BLaER1 treated with 17β-estradiol and CSF1 and Interleukin-3, amounts not matched to agents 10 nM and 100 nM (cell line): ENCODE data around the gene MUCL3.

Experiments
- H3K27ac ChIP-seq, 11 experiments: shearing (Covaris generic); formaldehyde crosslinking; 2 replicates each; pipeline ENCODE4 v1.8.1; 2022
- H3K27me3 ChIP-seq, 11 experiments: shearing (Covaris generic); formaldehyde crosslinking; 2 replicates each; pipeline ENCODE4 v1.8.1; 2022
- H3K36me3 ChIP-seq, 11 experiments: shearing (Covaris generic); formaldehyde crosslinking; 2 replicates each; pipeline ENCODE4 v1.8.1; 2022
- H3K4me1 ChIP-seq, 10 experiments: shearing (Covaris generic); formaldehyde crosslinking; 2 replicates each; pipeline ENCODE4 v1.8.1; 2022
- H3K4me2 ChIP-seq, 11 experiments: shearing (Covaris generic); formaldehyde crosslinking; 2 replicates each; pipeline ENCODE4 v1.8.1; 2022
- H3K4me3 ChIP-seq, 10 experiments: shearing (Covaris generic); formaldehyde crosslinking; 2 replicates each; pipeline ENCODE4 v1.8.1; 2022
- H3K9ac ChIP-seq, 11 experiments: shearing (Covaris generic); formaldehyde crosslinking; 2 replicates each; pipeline ENCODE4 v1.8.1; 2022
- H3K9me3 ChIP-seq, 11 experiments: shearing (Covaris generic); formaldehyde crosslinking; replicated peaks in 1 of 11; 2 replicates each; pipeline ENCODE4 v1.8.1; 2022
- H4K20me1 ChIP-seq, 11 experiments: shearing (Covaris generic); formaldehyde crosslinking; 2 replicates each; pipeline ENCODE4 v1.8.1; 2022
- Cebpa-rat ChIP-seq, 11 experiments: shearing (Covaris generic); IDR thresholded peaks; 2 replicates each; pipeline ENCODE4 v1.8.1; 2022

Gene MUCL3

DNA sequence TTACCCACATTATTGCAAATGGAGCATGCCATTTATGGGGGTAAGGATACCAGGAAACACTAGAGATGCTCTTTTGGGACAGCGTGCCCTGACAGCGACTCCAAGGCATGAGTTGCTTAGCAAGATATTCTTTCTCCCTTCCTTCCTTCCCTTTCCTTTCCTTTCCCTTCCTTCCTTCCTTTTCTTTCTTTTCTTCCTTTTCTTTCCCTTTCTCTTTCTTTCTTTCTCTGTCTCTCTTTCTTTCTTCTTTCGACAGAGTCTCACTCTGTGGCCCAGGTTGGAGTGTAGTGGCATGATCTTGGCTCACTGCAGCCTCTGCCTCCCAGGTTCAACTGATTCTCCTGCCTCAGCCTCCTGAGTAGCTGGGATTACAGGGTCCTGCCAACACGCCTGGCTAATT lies 3.3 kb downstream of the MUCL3 start:
- Histone ChIP-seq H3K4me2 (no peak overlapping the region), H3K9ac (no peak overlapping the region)
- TF ChIP-seq Cebpa-rat (IDR thresholded peaks at IDR 0.05) = no peak

DNA sequence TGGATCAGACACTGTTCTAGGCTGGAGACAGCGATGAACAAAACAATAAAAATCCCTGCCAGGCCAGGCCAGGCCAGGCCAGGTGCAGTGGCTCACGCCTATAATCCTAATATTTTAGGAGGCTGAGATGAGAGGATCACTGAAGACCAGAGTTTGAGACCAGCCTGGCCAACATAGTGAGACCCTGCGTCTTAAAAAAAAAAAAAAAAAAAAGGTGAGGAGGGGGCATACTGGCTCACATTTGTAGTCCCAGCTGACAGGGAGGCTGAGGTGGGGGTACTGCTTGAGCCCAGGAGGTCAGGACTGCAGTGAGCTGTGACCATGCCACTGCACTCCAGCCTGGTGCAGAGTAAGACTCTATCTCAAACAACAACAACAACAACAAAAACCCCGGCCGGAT lies 4.5 kb downstream of the MUCL3 start:
- peaks cover 0 to 17% (median 7%) of the 10 kb centered on the region in 11 experiments; a peak in 12 of 22 replicates for H3K9me3 ChIP-seq
- no peak for TF ChIP-seq Cebpa-rat (IDR thresholded peaks at IDR 0.05)
- H3K4me3 ChIP-seq = no peak overlapping the region
- no peak overlapping the region for H3K27ac ChIP-seq
- H3K27me3 ChIP-seq = no peaks in the 10 kb centered on the region
- H3K4me1 ChIP-seq = no peaks in the 10 kb centered on the region
- no peaks in the 10 kb centered on the region; a peak in 1 of 22 replicates for H4K20me1 ChIP-seq
- H3K9ac ChIP-seq = no peak overlapping the region
- H3K4me2 ChIP-seq = no peak overlapping the region
- no peaks in the 10 kb centered on the region for H3K36me3 ChIP-seq

More for the DNA sequence above, 3.3 kb downstream of the MUCL3 start:
- no peak overlapping the region for H3K27ac ChIP-seq
- H3K9me3 ChIP-seq = peaks cover 0 to 5% (median 0%) of the 10 kb centered on the region in 11 experiments; a peak in 2 of 22 replicates
- no peak overlapping the region for H3K4me3 ChIP-seq
- no peaks in the 10 kb centered on the region for H3K36me3 ChIP-seq
- H3K4me1 ChIP-seq = peaks cover 0 to 6% (median 0%) of the 10 kb centered on the region in 10 experiments; a peak in 2 of 20 replicates
- H4K20me1 ChIP-seq = no peaks in the 10 kb centered on the region; a peak in 1 of 22 replicates
- H3K27me3 ChIP-seq = no peaks in the 10 kb centered on the region

DNA sequence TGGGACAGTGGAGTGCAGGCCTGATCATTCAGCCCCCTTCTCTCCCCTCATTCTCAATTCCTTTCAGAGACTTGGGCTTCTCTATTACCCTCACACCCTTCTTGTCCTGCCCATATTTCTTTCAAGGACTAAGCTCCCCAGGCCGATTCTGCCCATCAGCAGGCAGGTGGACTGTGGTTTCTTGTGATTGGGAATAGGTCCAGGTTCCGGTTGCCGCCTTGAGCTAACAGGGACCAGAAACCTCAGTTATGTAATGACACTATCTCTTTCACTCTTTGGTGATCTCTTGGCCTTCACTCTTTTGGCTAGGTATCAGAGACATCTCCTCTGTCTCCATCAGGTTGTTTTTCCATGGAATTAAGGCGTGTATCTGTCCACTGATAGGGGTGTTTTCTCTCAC lies 6.5 kb downstream of the MUCL3 start:
- Histone ChIP-seq H3K36me3 (no peaks in the 10 kb centered on the region), H4K20me1 (no peaks in the 10 kb centered on the region), H3K27me3 (0 out of 22 replicates have a peak, but pooled peaks cover 0 to 8% (median 0%) of the 10 kb centered on the region in 11 experiments), H3K9ac (no peak overlapping the region), H3K4me2 (no peak overlapping the region), H3K4me1 (no peaks in the 10 kb centered on the region), H3K4me3 (no peak overlapping the region), H3K27ac (no peak overlapping the region), H3K9me3 (peaks cover 0 to 29% (median 19%) of the 10 kb centered on the region in 11 experiments; a peak in 15 of 22 replicates)
- no peak for TF ChIP-seq Cebpa-rat (IDR thresholded peaks at IDR 0.05)

DNA sequence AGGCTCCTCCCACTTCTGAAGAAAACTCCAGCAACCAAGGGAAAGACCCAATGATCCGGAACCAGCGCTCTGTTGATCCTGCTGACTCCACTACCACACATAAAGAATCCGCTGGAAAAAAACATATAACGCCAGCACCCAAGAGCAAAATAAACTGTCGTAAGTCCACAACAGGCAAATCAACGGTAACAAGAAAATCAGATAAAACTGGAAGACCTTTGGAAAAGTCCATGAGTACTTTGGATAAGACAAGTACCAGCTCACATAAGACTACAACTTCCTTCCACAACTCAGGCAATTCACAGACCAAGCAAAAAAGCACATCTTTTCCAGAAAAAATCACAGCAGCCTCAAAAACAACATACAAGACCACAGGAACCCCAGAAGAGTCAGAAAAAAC lies 8.0 kb downstream of the MUCL3 start:
- Histone ChIP-seq H3K4me1 (0 out of 20 replicates have a peak, but pooled peaks cover 0 to 4% (median 0%) of the 10 kb centered on the region in 10 experiments), H3K36me3 (no peaks in the 10 kb centered on the region)

DNA sequence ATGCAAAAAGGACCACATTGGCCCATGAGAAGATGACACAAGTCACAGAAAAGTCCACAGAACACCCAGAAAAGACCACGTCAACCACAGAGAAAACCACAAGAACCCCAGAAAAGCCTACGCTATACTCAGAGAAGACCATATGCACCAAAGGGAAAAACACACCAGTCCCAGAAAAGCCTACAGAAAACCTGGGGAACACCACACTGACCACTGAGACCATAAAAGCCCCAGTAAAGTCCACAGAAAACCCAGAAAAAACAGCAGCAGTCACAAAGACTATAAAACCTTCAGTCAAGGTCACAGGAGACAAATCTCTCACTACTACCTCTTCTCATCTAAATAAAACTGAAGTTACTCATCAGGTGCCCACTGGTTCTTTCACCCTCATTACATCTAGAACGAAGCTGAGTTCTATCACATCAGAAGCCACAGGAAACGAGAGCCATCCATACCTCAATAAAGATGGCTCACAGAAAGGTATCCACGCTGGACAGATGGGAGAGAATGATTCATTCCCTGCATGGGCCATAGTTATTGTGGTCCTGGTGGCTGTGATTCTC lies 11.2 kb downstream of the MUCL3 start:
- H3K4me2 ChIP-seq = no peak overlapping the region
- peaks cover 0 to 29% (median 19%) of the 10 kb centered on the region in 11 experiments; a peak in 15 of 22 replicates for H3K9me3 ChIP-seq
- H3K27me3 ChIP-seq = peaks cover 0 to 36% (median 8%) of the 10 kb centered on the region in 11 experiments; a peak in 10 of 22 replicates
- no peaks in the 10 kb centered on the region for H3K36me3 ChIP-seq
- peaks cover 16 to 23% (median 21%) of the 10 kb centered on the region in 10 experiments for H3K4me1 ChIP-seq
- H3K4me3 ChIP-seq = no peak overlapping the region
- H3K27ac ChIP-seq = no peak overlapping the region
- no peak for TF ChIP-seq Cebpa-rat (IDR thresholded peaks at IDR 0.05)
- no peak overlapping the region for H3K9ac ChIP-seq
- no peaks in the 10 kb centered on the region; a peak in 1 of 22 replicates for H4K20me1 ChIP-seq

More for the DNA sequence above, 8.0 kb downstream of the MUCL3 start:
- peaks cover 0 to 11% (median 0%) of the 10 kb centered on the region in 11 experiments; a peak in 4 of 22 replicates for H3K27me3 ChIP-seq
- no peak overlapping the region for H3K27ac ChIP-seq
- TF ChIP-seq Cebpa-rat (IDR thresholded peaks at IDR 0.05) = no peak
- peaks cover 0 to 29% (median 19%) of the 10 kb centered on the region in 11 experiments; a peak in 15 of 22 replicates for H3K9me3 ChIP-seq
- no peak overlapping the region for H3K4me3 ChIP-seq
- no peak overlapping the region for H3K4me2 ChIP-seq
- no peaks in the 10 kb centered on the region for H4K20me1 ChIP-seq
- H3K9ac ChIP-seq = no peak overlapping the region

DNA sequence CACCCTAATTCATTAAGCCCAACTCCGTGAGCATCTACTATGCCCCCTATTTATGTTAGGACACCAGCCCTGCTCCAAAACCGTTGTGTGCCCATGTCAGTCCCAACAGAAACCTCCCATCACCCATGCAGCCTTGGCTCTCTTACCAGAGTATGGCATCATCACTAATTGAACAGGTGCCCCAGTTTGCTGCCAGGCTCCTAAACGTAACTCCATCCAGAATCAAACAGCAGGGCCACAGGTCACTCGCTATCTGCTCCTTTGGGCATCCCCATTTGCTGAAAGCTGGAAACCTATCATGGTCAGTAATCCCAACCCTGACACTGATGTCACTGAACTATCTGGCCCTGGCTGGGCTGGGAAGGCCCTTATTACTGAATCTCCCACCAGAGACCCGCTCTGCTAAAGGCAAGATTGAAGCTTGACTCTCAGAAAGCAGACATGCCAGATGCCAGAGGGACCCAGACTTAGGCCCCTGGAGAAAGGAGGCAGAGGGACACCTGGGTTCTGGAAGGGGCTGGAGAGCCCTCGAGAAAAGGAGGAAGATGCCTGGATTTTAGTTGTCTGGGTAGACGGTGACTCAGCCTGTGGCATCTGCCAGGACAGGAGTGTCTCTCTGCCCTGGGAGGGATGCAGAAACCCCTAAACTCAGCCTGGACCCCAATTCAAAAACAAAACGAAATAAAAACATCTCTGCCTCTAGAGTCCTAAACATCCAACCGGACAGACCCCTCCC lies 14.0 kb downstream of the MUCL3 start:
- TF ChIP-seq Cebpa-rat (IDR thresholded peaks at IDR 0.05) = no peak
- Histone ChIP-seq H3K9ac (peak overlapping the region; percentile 39 to 78 (median 72); a peak in 21 of 22 replicates), H3K4me2 (peak overlapping the region; percentile 81 to 95 (median 90)), H3K36me3 (no peaks in the 10 kb centered on the region), H3K27ac (peak overlapping the region; percentile 33 to 75 (median 63); a peak in 20 of 22 replicates), H3K9me3 (peaks cover 0 to 22% (median 13%) of the 10 kb centered on the region in 11 experiments; a peak in 14 of 22 replicates), H3K27me3 (peaks cover 0 to 43% (median 8%) of the 10 kb centered on the region in 11 experiments; a peak in 10 of 22 replicates), H3K4me3 (peak overlapping the region; percentile 42 to 68 (median 56)), H4K20me1 (no peaks in the 10 kb centered on the region; a peak in 1 of 22 replicates), H3K4me1 (peaks cover 16 to 23% (median 21%) of the 10 kb centered on the region in 10 experiments)

DNA sequence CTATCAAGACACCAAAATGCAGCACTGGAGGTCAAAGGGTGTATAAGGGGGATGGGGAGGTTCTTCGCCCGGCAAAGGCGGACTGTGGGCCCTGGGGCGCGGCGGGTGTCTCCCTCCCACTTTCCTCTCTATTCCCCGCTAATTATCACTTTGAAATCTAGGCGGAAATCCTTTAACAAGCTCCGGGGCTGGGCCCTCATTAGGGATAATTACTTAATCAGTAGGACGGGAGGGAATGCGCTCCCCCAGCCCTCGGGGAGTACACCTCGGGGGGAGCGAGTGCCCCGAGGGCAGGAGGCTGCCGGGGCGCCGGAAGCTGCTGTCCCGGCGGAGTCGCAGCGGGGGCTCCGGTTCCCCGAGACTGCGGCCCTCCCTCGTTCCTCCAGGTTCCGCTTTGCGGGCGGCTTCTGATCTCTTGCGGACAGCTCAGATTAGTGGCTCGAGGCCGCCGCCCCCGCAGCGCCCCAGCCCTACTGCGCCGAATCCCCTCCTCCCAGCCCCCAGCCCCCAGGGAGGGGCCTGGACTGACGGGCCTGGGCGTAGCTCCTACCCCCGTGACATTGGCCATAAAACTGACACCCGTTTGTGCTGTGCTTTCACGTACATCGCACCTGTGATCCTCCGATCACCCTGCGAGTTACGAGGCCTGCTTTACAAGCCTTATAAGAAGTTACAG lies 14.7 kb downstream of the MUCL3 start:
- Histone ChIP-seq H3K27ac (peak overlapping the region; percentile 33 to 75 (median 63); a peak in 21 of 22 replicates), H4K20me1 (no peaks in the 10 kb centered on the region; a peak in 1 of 22 replicates), H3K4me3 (peak overlapping the region; percentile 42 to 68 (median 56)), H3K36me3 (no peaks in the 10 kb centered on the region), H3K9me3 (peaks cover 0 to 15% (median 8%) of the 10 kb centered on the region in 11 experiments; a peak in 13 of 22 replicates), H3K27me3 (peaks cover 0 to 43% (median 8%) of the 10 kb centered on the region in 11 experiments; a peak in 10 of 22 replicates), H3K4me1 (peaks cover 16 to 23% (median 21%) of the 10 kb centered on the region in 10 experiments), H3K4me2 (peak overlapping the region; percentile 81 to 95 (median 90)), H3K9ac (peak overlapping the region; percentile 39 to 78 (median 72))
- TF ChIP-seq Cebpa-rat (IDR thresholded peaks at IDR 0.05) = no peak

DNA sequence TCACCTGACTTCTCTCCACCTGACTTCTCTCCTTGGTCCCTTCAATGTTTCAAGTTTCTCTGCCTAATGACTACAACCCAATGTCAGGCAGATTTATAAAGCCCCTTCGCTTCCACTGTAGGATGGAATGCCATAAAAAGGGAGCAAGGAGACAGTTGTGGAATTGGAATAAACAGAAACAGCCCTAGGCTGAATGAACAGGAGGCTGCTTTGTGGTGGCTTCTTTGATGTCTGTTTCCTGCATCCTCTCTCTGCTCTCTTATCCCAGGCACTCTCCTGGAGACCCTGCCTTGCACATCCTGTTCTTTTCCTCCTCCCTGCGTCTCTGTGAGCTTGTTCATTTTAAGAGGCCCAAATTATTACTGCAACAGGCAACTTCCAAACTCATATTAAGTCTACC lies 16.9 kb downstream of the MUCL3 start:
- H3K27me3 ChIP-seq = peaks cover 0 to 34% (median 8%) of the 10 kb centered on the region in 11 experiments; a peak in 10 of 22 replicates
- H3K4me2 ChIP-seq = no peak overlapping the region
- H4K20me1 ChIP-seq = no peaks in the 10 kb centered on the region; a peak in 1 of 22 replicates
- H3K4me1 ChIP-seq = peaks cover 22 to 38% (median 32%) of the 10 kb centered on the region in 10 experiments
- H3K27ac ChIP-seq = no peak overlapping the region
- H3K9me3 ChIP-seq = no peaks in the 10 kb centered on the region
- no peaks in the 10 kb centered on the region for H3K36me3 ChIP-seq
- TF ChIP-seq Cebpa-rat (IDR thresholded peaks at IDR 0.05) = no peak
- no peak overlapping the region for H3K4me3 ChIP-seq
- H3K9ac ChIP-seq = no peak overlapping the region
